ENCODE measurements around the gene NKPD1. TPM values are rescaled to one million over a fixed set of nuclear protein-coding genes. Genes with fewer than 3 reads are reported as not detected.

Gene NKPD1
- 0.09 to 0.21 TPM (median 0.10 TPM) in 5 replicates for total RNA-seq (2022; extraction: Qiagen RNA extraction)

GRCh38 chr19:45160870-45161737, at the start of gene NKPD1:
NKPD1 (minus strand) TSS chr19:45160982; CDS start chr19:45160150, 832 bp downstream.

GRCh38 chr19:45178262-45179071, 17.7 kb upstream of the NKPD1 start, which contains the start of gene BLOC1S3:
BLOC1S3 (plus strand) TSS chr19:45178784; CDS start chr19:45179297, 513 bp downstream.

GRCh38 chr19:45177817-45178261, 17.1 kb upstream of the NKPD1 start, which contains the start of gene TRAPPC6A:
TRAPPC6A (minus strand) TSS chr19:45178237; CDS start chr19:45178218, 19 bp downstream.

Other genes with a start within 250 kb of the NKPD1 start
- gene APOC1, start 246.4 kb downstream of the NKPD1 start, total RNA-seq (2022; extraction: Qiagen RNA extraction), result 119 to 132 TPM (median 122 TPM) in 5 replicates
- gene APOC4, start 218.7 kb downstream of the NKPD1 start, total RNA-seq (2022; extraction: Qiagen RNA extraction), result not detected in 5 replicates
- gene APOC2, start 214.9 kb downstream of the NKPD1 start, total RNA-seq (2022; extraction: Qiagen RNA extraction), result not detected in 5 replicates
- 141 to 188 TPM (median 176 TPM) in 5 replicates for gene CLPTM1, start 205.6 kb downstream of the NKPD1 start, total RNA-seq (2022; extraction: Qiagen RNA extraction)
- 28.1 to 57.8 TPM (median 50.6 TPM) in 5 replicates for gene RELB, start 159.5 kb downstream of the NKPD1 start, total RNA-seq (2022; extraction: Qiagen RNA extraction)
- gene CLASRP, start 121.9 kb downstream of the NKPD1 start, total RNA-seq (2022; extraction: Qiagen RNA extraction), result 49.4 to 78.5 TPM (median 72.9 TPM) in 5 replicates
- 5.3 to 12.0 TPM (median 10.1 TPM) in 5 replicates for gene ZNF296, start 84.5 kb downstream of the NKPD1 start, total RNA-seq (2022; extraction: Qiagen RNA extraction)
- gene GEMIN7, start 81.7 kb downstream of the NKPD1 start, total RNA-seq (2022; extraction: Qiagen RNA extraction), result 85.7 to 94.2 TPM (median 89.0 TPM) in 5 replicates
- 21.1 to 33.7 TPM (median 30.5 TPM) in 5 replicates for gene PPP1R37, start 67.8 kb downstream of the NKPD1 start, total RNA-seq (2022; extraction: Qiagen RNA extraction)
- gene TRAPPC6A, start 17.3 kb upstream of the NKPD1 start, total RNA-seq (2022; extraction: Qiagen RNA extraction), result 39.2 to 45.1 TPM (median 43.3 TPM) in 5 replicates
- 10.7 to 15.5 TPM (median 14.7 TPM) in 5 replicates for gene BLOC1S3, start 17.8 kb upstream of the NKPD1 start, total RNA-seq (2022; extraction: Qiagen RNA extraction)
- 0.58 to 1.8 TPM (median 1.3 TPM) in 5 replicates for gene EXOC3L2, start 84.4 kb upstream of the NKPD1 start, total RNA-seq (2022; extraction: Qiagen RNA extraction)
- gene MARK4, start 90.3 kb upstream of the NKPD1 start, total RNA-seq (2022; extraction: Qiagen RNA extraction), result 5.7 to 7.3 TPM (median 6.4 TPM) in 5 replicates
- not detected in 5 replicates for gene CKM, start 161.9 kb upstream of the NKPD1 start, total RNA-seq (2022; extraction: Qiagen RNA extraction)
- gene KLC3, start 179.8 kb upstream of the NKPD1 start, total RNA-seq (2022; extraction: Qiagen RNA extraction), result 0.62 to 1.1 TPM (median 0.85 TPM) in 5 replicates
- gene ERCC2, start 209.6 kb upstream of the NKPD1 start, total RNA-seq (2022; extraction: Qiagen RNA extraction), result 10.7 to 15.6 TPM (median 12.6 TPM) in 5 replicates
- gene PPP1R13L, start 244.1 kb upstream of the NKPD1 start, total RNA-seq (2022; extraction: Qiagen RNA extraction), result 29.4 to 40.5 TPM (median 30.3 TPM) in 5 replicates
- gene POLR1G, start 245.7 kb upstream of the NKPD1 start, total RNA-seq (2022; extraction: Qiagen RNA extraction), result 41.9 to 52.7 TPM (median 46.6 TPM) in 5 replicates